Muscle layer of duodenum (tissue), 2 donors: ENCODE measurements around the gene ESPNL.
"Not testable (repeated sequence)": the region's sequence is repeated elsewhere in the genome, so short reads cannot be mapped to it uniquely, and the experiment has no call there.

Experiments used
- H3K27ac ChIP-seq: one replicate; pipeline ENCODE4 v1.7.0; 2013; ENCODE audit warnings: mild to moderate bottlenecking, low read length
- H3K27me3 ChIP-seq: one replicate; pipeline ENCODE4 v1.7.0; 2013; ENCODE audit warnings: low read depth, mild to moderate bottlenecking, control low read depth, low read length
- H3K36me3 ChIP-seq, 2 donors: one replicate each; pipeline ENCODE4 v1.7.0; 2013; ENCODE audit warnings: low read length in 2 of 2, control low read depth in 1 of 2, mild to moderate bottlenecking in 1 of 2; ENCODE audit not compliant: insufficient read depth in 2 of 2, control insufficient read depth in 1 of 2
- H3K4me1 ChIP-seq, 2 donors: one replicate each; pipeline ENCODE4 v1.7.0; 2013; ENCODE audit warnings: low read length in 2 of 2, mild to moderate bottlenecking in 2 of 2, control low read depth in 1 of 2, moderate library complexity in 1 of 2; ENCODE audit not compliant: insufficient read depth in 2 of 2, control insufficient read depth in 1 of 2
- H3K4me3 ChIP-seq, 2 donors: one replicate each; pipeline ENCODE4 v1.7.0; 2013; ENCODE audit warnings: low read length in 2 of 2, low read depth in 1 of 2, mild to moderate bottlenecking in 1 of 2
- H3K9me3 ChIP-seq, 2 donors: one replicate each; pipeline ENCODE4 v1.7.0; 2013; ENCODE audit warnings: low read length in 2 of 2, control low read depth in 1 of 2, mild to moderate bottlenecking in 1 of 2; ENCODE audit not compliant: control insufficient read depth in 1 of 2
- donor health status: healthy.

Gene ESPNL

GRCh38 chr2:238064376-238064775, 35.8 kb upstream of the ESPNL start:
- no peaks in the 10 kb centered on the region for H3K9me3 ChIP-seq
- H3K4me3 ChIP-seq: no peak overlapping the region
- peaks cover 5 to 15% of the 10 kb centered on the region in 2 donors for H3K4me1 ChIP-seq
- H3K27me3 ChIP-seq: no peaks in the 10 kb centered on the region
- peaks cover 12 to 30% of the 10 kb centered on the region in 2 donors for H3K36me3 ChIP-seq
- no peak overlapping the region for H3K27ac ChIP-seq

GRCh38 chr2:238065071-238065846, 34.9 kb upstream of the ESPNL start:
- Histone ChIP-seq H3K27me3 (no peaks in the 10 kb centered on the region), H3K4me3 (no peak overlapping the region), H3K36me3 (peaks cover 15 to 36% of the 10 kb centered on the region in 2 donors), H3K27ac (no peak overlapping the region), H3K4me1 (peaks cover 5 to 8% of the 10 kb centered on the region in 2 donors), H3K9me3 (no peaks in the 10 kb centered on the region)

GRCh38 chr2:238066218-238066617, 33.9 kb upstream of the ESPNL start:
- H3K36me3 ChIP-seq: peaks cover 15 to 34% of the 10 kb centered on the region in 2 donors

GRCh38 chr2:238066718-238067117, 33.4 kb upstream of the ESPNL start:
- H3K27ac ChIP-seq, H3K4me1 ChIP-seq, H3K27me3 ChIP-seq, H3K4me3 ChIP-seq, H3K9me3 ChIP-seq: not testable (repeated sequence)
- H3K36me3 ChIP-seq: peaks cover 15 to 37% of the 10 kb centered on the region in 2 donors

More at GRCh38 chr2:238066218-238066617, 33.9 kb upstream of the ESPNL start:
- Histone ChIP-seq H3K4me3 (no peak overlapping the region), H3K4me1 (peaks cover 5 to 8% of the 10 kb centered on the region in 2 donors), H3K27me3 (no peaks in the 10 kb centered on the region), H3K27ac (no peak overlapping the region), H3K9me3 (no peaks in the 10 kb centered on the region)

- Histone ChIP-seq H3K36me3 (peaks cover 15 to 49% of the 10 kb centered on the region in 2 donors), H3K27me3 (no peaks in the 10 kb centered on the region)
Measured at GRCh38 chr2:238067939-238068338, 32.2 kb upstream of the ESPNL start.

GRCh38 chr2:238069021-238069709, 31.0 kb upstream of the ESPNL start:
- Histone ChIP-seq H3K4me3 (no peak overlapping the region), H3K4me1 (no peaks in the 10 kb centered on the region), H3K27ac (no peak overlapping the region), H3K36me3 (peaks cover 15 to 53% of the 10 kb centered on the region in 2 donors), H3K9me3 (no peaks in the 10 kb centered on the region), H3K27me3 (no peaks in the 10 kb centered on the region)

More at GRCh38 chr2:238067939-238068338, 32.2 kb upstream of the ESPNL start:
- Histone ChIP-seq H3K4me3 (no peak overlapping the region), H3K4me1 (no peaks in the 10 kb centered on the region), H3K9me3 (no peaks in the 10 kb centered on the region), H3K27ac (no peak overlapping the region)

- peaks cover 11 to 49% of the 10 kb centered on the region in 2 donors for H3K36me3 ChIP-seq
Measured at GRCh38 chr2:238069877-238070276, 30.3 kb upstream of the ESPNL start.

GRCh38 chr2:238075397-238075796, 24.7 kb upstream of the ESPNL start:
- H3K9me3 ChIP-seq: no peaks in the 10 kb centered on the region
- H3K27me3 ChIP-seq: no peaks in the 10 kb centered on the region
- no peak overlapping the region for H3K4me3 ChIP-seq
- H3K27ac ChIP-seq: no peak overlapping the region
- no peaks in the 10 kb centered on the region for H3K4me1 ChIP-seq
- peaks cover 0 to 24% of the 10 kb centered on the region in 2 donors for H3K36me3 ChIP-seq

More at GRCh38 chr2:238069877-238070276, 30.3 kb upstream of the ESPNL start:
- Histone ChIP-seq H3K9me3 (no peaks in the 10 kb centered on the region), H3K27ac (no peak overlapping the region), H3K4me1 (no peaks in the 10 kb centered on the region), H3K27me3 (no peaks in the 10 kb centered on the region), H3K4me3 (no peak overlapping the region)

- H3K4me1 ChIP-seq: peaks cover 0 to 3% of the 10 kb centered on the region in 2 donors
- no peak overlapping the region for H3K27ac ChIP-seq
- H3K4me3 ChIP-seq: no peak overlapping the region
- peaks cover 5 to 23% of the 10 kb centered on the region in 2 donors for H3K36me3 ChIP-seq
- no peaks in the 10 kb centered on the region for H3K27me3 ChIP-seq
- no peaks in the 10 kb centered on the region for H3K9me3 ChIP-seq
Measured at GRCh38 chr2:238077292-238077691, 22.8 kb upstream of the ESPNL start.

- no peak overlapping the region for H3K27ac ChIP-seq
- H3K4me1 ChIP-seq: peaks cover 0 to 4% of the 10 kb centered on the region in 2 donors
- no peaks in the 10 kb centered on the region for H3K27me3 ChIP-seq
- peaks cover 18 to 25% of the 10 kb centered on the region in 2 donors for H3K36me3 ChIP-seq
- H3K9me3 ChIP-seq: no peaks in the 10 kb centered on the region
- H3K4me3 ChIP-seq: no peak overlapping the region
Measured at GRCh38 chr2:238079874-238080327, 20.2 kb upstream of the ESPNL start.

- Histone ChIP-seq H3K36me3 (peaks cover 18 to 25% of the 10 kb centered on the region in 2 donors), H3K27me3 (no peaks in the 10 kb centered on the region), H3K4me3 (no peak overlapping the region), H3K27ac (no peak overlapping the region), H3K4me1 (peaks cover 0 to 4% of the 10 kb centered on the region in 2 donors), H3K9me3 (no peaks in the 10 kb centered on the region)
Measured at GRCh38 chr2:238080518-238080917, 19.6 kb upstream of the ESPNL start.
